Esophagus squamous epithelium (tissue), 5 donors: ENCODE data around the gene CYTIP. TPM values are rescaled to one million over a fixed set of nuclear protein-coding genes. Genes with fewer than 3 reads are reported as not detected.

Experiments used
- DNase-seq: peaks from one replicate; lab custom pipeline; 2025; lab: John Stamatoyannopoulos, UW
- H3K27ac ChIP-seq, 4 donors: fragments of 200-600 bp; sonication (generic); one replicate each; pipeline ENCODE4 v1.5.1; 2016 to 2019; ENCODE audit warnings: mild to moderate bottlenecking in 1 of 4
- H3K27me3 ChIP-seq, 4 donors: fragments of 200-600 bp; sonication (generic); 1 replicate in 3 of 4; 2 replicates in 1 of 4; pipeline versions ENCODE4 v1.5.1 to v1.6.0; 2017 to 2021; ENCODE audit warnings: antibody characterized with exemption in 1 of 4
- H3K36me3 ChIP-seq, 3 donors: fragments of 200-600 bp; sonication (generic); one replicate each; pipeline ENCODE4 v1.5.1; 2016 to 2019
- H3K4me1 ChIP-seq, 3 donors: fragments of 200-600 bp; sonication (generic); one replicate each; pipeline ENCODE4 v1.5.1; 2017 to 2019
- H3K4me3 ChIP-seq, 4 donors: fragments of 200-600 bp; sonication (generic); 1 replicate in 3 of 4; 2 replicates in 1 of 4; pipeline ENCODE4 v1.5.1; 2016 to 2019; ENCODE audit warnings: mild to moderate bottlenecking in 2 of 4, moderate library complexity in 1 of 4
- H3K9me3 ChIP-seq, 3 donors: fragments of 200-600 bp; sonication (generic); one replicate each; pipeline ENCODE4 v1.5.1; 2016 to 2019
- POLR2A ChIP-seq, 4 donors: fragments of 450-650 bp; IDR thresholded peaks; one replicate each; pipeline ENCODE4 v1.6.1; 2017; ENCODE audit warnings: antibody characterized with exemption in 4 of 4, mild to moderate bottlenecking in 4 of 4, moderate library complexity in 3 of 4
- WGBS, 2 donors: methylation state at CpG; one replicate each; pipeline ENCODE4 v1.1.5; 2018; 5-methylcytosine and 5-hydroxymethylcytosine counted together
- intact Hi-C: fragments of 100-400 bp; cut with DNase I; formaldehyde crosslinking; loops from one replicate; pipeline ENCODE4 v1.15.0; 2022
- total RNA-seq, 4 donors: library from RNA; depleted of rRNA; stranded (reverse); fragments of >200 nt; gene quantifications; one replicate each; pipeline ENCODE4 v1.1.0, GENCODE V29; 2016
- TF ChIP-seq, protein P1 (sequence below), 6 experiments: fragments of 450-650 bp in 4 of 6; fragments of 200-600 bp in 2 of 6; sonication (generic) in 2 of 6; IDR thresholded peaks; one replicate each; pipeline ENCODE4 v1.5.1; 2016 to 2019; ENCODE audit warnings: antibody characterized with exemption in 6 of 6, mild to moderate bottlenecking in 4 of 6, moderate library complexity in 4 of 6
- donor health status: DM: yes; HTN: yes; CAD: no.

CYTIP gene
- total RNA-seq, 4 donors from 2014 or later = 3.2 to 12.4 (median 3.6) TPM

DNA sequence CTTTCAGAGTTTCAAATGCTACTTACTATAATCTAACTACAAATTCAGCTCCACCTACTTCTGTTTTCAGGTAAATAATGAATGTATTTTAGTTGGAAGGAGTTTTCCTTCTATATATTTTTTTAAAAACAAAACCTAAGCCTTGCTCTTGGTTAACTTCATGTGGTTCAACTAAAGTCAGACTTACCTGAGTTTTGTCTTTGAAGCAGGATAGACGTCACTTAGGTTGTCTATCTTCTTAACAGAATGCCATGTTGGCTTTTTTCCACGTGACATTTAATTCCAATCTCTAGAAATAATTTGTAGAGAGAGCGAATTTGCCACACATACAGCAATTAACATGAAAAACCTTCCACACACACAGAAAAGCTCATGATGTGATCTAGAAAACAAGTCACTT lies 43.9 kb upstream of the CYTIP start:
- DNase-seq = no peak
- Histone ChIP-seq H3K9me3 (no peaks in the 10 kb centered on the region), H3K4me1 (no peaks in the 10 kb centered on the region), H3K27me3 (peaks cover 0 to 10% (median 0%) of the 10 kb centered on the region in 4 donors), H3K27ac (no peak overlapping the region), H3K4me3 (no peak overlapping the region), H3K36me3 (no peaks in the 10 kb centered on the region)
- TF ChIP-seq POLR2A (IDR thresholded peaks at IDR 0.05) = no peak
- TF ChIP-seq, protein P1, sequence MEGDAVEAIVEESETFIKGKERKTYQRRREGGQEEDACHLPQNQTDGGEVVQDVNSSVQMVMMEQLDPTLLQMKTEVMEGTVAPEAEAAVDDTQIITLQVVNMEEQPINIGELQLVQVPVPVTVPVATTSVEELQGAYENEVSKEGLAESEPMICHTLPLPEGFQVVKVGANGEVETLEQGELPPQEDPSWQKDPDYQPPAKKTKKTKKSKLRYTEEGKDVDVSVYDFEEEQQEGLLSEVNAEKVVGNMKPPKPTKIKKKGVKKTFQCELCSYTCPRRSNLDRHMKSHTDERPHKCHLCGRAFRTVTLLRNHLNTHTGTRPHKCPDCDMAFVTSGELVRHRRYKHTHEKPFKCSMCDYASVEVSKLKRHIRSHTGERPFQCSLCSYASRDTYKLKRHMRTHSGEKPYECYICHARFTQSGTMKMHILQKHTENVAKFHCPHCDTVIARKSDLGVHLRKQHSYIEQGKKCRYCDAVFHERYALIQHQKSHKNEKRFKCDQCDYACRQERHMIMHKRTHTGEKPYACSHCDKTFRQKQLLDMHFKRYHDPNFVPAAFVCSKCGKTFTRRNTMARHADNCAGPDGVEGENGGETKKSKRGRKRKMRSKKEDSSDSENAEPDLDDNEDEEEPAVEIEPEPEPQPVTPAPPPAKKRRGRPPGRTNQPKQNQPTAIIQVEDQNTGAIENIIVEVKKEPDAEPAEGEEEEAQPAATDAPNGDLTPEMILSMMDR (IDR thresholded peaks at IDR 0.05) = no peak
- intact Hi-C loops = no loop called here
- 65 to 81% methylated on average over 3 of the region's 3 CpGs for WGBS, 2 donors

DNA sequence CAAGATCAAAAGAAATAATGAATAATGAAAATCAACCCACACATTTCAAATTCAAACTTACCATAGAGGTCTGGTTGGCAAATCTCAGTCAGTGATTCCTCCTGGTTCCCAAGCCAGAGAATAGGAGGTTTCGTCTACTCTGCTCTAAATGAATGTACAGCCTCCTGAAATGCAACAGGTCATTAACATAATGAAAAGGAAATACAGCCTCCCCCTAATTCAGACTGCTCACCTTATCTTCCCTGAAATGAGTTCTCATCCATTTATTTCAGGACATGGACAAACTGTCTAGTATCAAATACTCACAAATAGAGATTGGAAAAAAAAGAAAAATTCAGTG lies 43.4 kb upstream of the CYTIP start:
- Histone ChIP-seq H3K27ac (no peak overlapping the region), H3K4me3 (no peak overlapping the region), H3K9me3 (no peaks in the 10 kb centered on the region), H3K4me1 (no peaks in the 10 kb centered on the region), H3K27me3 (peaks cover 0 to 10% (median 0%) of the 10 kb centered on the region in 4 donors), H3K36me3 (no peaks in the 10 kb centered on the region)
- no peak for DNase-seq
- intact Hi-C loops = no loop called here
- 58 to 70% methylated on average over 1 of the region's 1 CpG for WGBS, 2 donors
- no peak for TF ChIP-seq POLR2A (IDR thresholded peaks at IDR 0.05)
- TF ChIP-seq, protein P1 (IDR thresholded peaks at IDR 0.05) = no peak

DNA sequence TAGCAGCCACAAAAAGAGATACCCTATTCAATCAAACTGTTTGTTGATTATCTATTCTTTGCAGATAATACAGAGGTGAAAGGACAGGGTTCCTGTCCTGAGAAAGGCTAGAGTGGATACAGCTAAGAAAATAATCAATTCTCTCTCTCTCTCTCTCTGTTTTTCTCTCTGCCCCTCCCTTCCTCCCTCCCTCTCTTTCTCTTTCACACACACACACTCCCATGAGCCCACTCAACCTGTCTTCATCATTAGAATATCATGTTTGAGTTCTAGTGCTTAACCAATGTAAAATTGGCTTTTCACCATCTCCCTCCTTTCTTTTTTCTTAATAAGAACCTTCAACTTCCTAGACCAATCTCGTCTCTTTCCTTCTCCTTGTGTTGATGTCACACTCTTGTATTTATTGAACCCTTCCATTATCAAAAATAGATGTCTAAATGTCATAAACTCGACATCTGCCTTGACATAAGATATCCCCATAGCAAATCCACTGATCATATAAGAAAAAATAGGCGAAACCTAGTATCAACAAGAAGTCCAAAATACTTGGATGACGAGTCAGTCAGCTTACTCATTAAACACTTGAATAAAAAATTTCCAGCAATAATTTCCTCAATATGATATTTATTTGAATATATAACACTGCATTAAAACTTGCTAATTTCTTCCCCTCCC lies 42.8 kb upstream of the CYTIP start:
- 58 to 75% methylated on average over 4 of the region's 4 CpGs for WGBS, 2 donors
- Histone ChIP-seq H3K4me3 (no peak overlapping the region), H3K9me3 (no peaks in the 10 kb centered on the region), H3K4me1 (no peaks in the 10 kb centered on the region), H3K27me3 (peaks cover 0 to 10% (median 0%) of the 10 kb centered on the region in 4 donors), H3K27ac (no peak overlapping the region), H3K36me3 (no peaks in the 10 kb centered on the region)
- DNase-seq = no peak
- TF ChIP-seq, protein P1 (IDR thresholded peaks at IDR 0.05) = no peak
- TF ChIP-seq POLR2A (IDR thresholded peaks at IDR 0.05) = no peak
- intact Hi-C loops = no loop called here

DNA sequence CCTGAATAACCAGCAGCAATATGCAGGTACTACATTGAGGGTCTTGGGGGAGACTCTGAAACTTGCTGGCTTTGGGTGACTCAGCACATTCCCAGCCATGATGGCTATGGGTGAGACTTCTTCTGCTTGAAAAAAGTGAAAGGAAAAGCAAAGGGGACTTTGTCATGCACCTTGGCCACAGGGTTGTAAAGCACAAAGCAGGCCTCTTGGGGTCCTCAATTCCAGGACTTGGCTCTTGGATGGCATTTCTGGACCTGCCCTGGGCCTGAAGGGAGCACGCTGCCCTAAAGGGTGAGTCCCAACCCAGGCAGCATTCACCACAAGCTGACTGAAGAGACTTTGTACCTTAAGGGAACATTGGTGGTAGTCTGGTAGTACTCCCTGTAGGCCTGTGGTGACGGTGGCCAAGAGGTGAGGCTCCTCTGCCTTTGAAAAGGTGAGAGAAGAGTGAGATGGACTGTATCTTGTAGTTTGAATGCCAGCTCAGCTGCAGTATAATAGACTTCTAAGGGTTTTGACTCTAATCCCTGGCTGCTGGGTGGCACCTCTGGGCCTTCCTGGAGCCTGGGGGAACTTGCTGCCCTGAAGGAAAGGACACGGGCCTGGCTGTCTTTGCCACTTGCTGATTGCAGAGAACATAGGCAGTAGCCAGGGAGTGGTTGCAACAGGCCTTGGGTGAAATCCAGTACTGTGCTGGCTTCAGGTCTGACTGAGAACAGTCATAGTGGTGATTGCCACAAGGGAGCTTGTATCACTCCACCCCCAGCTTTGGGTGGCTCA lies 36.5 kb upstream of the CYTIP start:
- H3K4me3 ChIP-seq = no peak overlapping the region
- TF ChIP-seq, protein P1 (IDR thresholded peaks at IDR 0.05) = no peak
- no peak for TF ChIP-seq POLR2A (IDR thresholded peaks at IDR 0.05)
- H3K27ac ChIP-seq = no peak overlapping the region
- intact Hi-C loops = no loop called here
- no peak for DNase-seq
- H3K4me1 ChIP-seq = no peaks in the 10 kb centered on the region
- H3K9me3 ChIP-seq = no peaks in the 10 kb centered on the region
- no peaks in the 10 kb centered on the region for H3K27me3 ChIP-seq
- no peaks in the 10 kb centered on the region for H3K36me3 ChIP-seq
- WGBS, 2 donors = 70 to 100% methylated on average over 1 to 3 of the region's 3 CpGs
